ENCODE data around the gene EEA1.
A peak's percentile ranks its signal among the peaks of the same experiment; 100 is the strongest.

Gene EEA1

GRCh38 chr12:92927436-92928281 lies 1.4 kb downstream of the EEA1 start (continued):
- TF ChIP-seq, protein P1, sequence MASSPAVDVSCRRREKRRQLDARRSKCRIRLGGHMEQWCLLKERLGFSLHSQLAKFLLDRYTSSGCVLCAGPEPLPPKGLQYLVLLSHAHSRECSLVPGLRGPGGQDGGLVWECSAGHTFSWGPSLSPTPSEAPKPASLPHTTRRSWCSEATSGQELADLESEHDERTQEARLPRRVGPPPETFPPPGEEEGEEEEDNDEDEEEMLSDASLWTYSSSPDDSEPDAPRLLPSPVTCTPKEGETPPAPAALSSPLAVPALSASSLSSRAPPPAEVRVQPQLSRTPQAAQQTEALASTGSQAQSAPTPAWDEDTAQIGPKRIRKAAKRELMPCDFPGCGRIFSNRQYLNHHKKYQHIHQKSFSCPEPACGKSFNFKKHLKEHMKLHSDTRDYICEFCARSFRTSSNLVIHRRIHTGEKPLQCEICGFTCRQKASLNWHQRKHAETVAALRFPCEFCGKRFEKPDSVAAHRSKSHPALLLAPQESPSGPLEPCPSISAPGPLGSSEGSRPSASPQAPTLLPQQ (tag by site-specific recombination; IDR thresholded peaks at IDR 0.05): peak; percentile 96
- TF ChIP-seq ZNF221 (tag by site-specific recombination; IDR thresholded peaks at IDR 0.05; ENCODE audit: borderline replicate concordance): no peak
- TF ChIP-seq ZNF184 (tag by site-specific recombination; IDR thresholded peaks at IDR 0.05): no peak
- peak; percentile 6; the same call in 1 of the 2 replicates for TF ChIP-seq INSM2 (tag by site-specific recombination; IDR thresholded peaks at IDR 0.05)
- TF ChIP-seq ZFP69B (tag by site-specific recombination; IDR thresholded peaks at IDR 0.05): peak; percentile 88
- TF ChIP-seq ZIC2 (tag by site-specific recombination; IDR thresholded peaks at IDR 0.05): no peak
- TF ChIP-seq ZNF629 (tag by site-specific recombination; IDR thresholded peaks at IDR 0.05): peak; percentile 66
- no peak for TF ChIP-seq SALL2 (tag by site-specific recombination; IDR thresholded peaks at IDR 0.05; ENCODE audit: borderline replicate concordance)
- TF ChIP-seq ZNF660 (tag by site-specific recombination; IDR thresholded peaks at IDR 0.05): no peak
- peak; percentile 81 for TF ChIP-seq IKZF3 (tag by site-specific recombination; IDR thresholded peaks at IDR 0.05)
- TF ChIP-seq ZNF266 (tag by site-specific recombination; IDR thresholded peaks at IDR 0.05; ENCODE audit: low read depth): no peak
- no peak for TF ChIP-seq ZNF76 (tag by site-specific recombination; IDR thresholded peaks at IDR 0.05; ENCODE audit: borderline replicate concordance, low read depth)
- no peak for TF ChIP-seq ZBTB1 (tag by site-specific recombination; IDR thresholded peaks at IDR 0.05)
- TF ChIP-seq, protein P2, sequence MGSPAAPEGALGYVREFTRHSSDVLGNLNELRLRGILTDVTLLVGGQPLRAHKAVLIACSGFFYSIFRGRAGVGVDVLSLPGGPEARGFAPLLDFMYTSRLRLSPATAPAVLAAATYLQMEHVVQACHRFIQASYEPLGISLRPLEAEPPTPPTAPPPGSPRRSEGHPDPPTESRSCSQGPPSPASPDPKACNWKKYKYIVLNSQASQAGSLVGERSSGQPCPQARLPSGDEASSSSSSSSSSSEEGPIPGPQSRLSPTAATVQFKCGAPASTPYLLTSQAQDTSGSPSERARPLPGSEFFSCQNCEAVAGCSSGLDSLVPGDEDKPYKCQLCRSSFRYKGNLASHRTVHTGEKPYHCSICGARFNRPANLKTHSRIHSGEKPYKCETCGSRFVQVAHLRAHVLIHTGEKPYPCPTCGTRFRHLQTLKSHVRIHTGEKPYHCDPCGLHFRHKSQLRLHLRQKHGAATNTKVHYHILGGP (tag by site-specific recombination; IDR thresholded peaks at IDR 0.05): peak; percentile 47; the same call in 1 of the 2 replicates
- TF ChIP-seq ZNF768 (tag by site-specific recombination; IDR thresholded peaks at IDR 0.05): no peak
- TF ChIP-seq WT1 (tag by site-specific recombination; IDR thresholded peaks at IDR 0.05): peak; percentile 48
- no peak for TF ChIP-seq ZNF830 (tag by site-specific recombination; IDR thresholded peaks at IDR 0.05; ENCODE audit: low read depth)
- peak; percentile 77 for TF ChIP-seq ZBTB17 (tag by site-specific recombination; IDR thresholded peaks at IDR 0.05)
- no peak for TF ChIP-seq ZSCAN23 (tag by site-specific recombination; IDR thresholded peaks at IDR 0.05)
- TF ChIP-seq ZNF654 (tag by site-specific recombination; IDR thresholded peaks at IDR 0.05; ENCODE audit: low read depth): no peak
- no peak for TF ChIP-seq ZNF48 (tag by site-specific recombination; IDR thresholded peaks at IDR 0.05)
- TF ChIP-seq ATF2 (tag by site-specific recombination; IDR thresholded peaks at IDR 0.05; ENCODE audit: low read depth): peak; percentile 81
- peak; percentile 95 for TF ChIP-seq PRDM1 (tag by site-specific recombination; IDR thresholded peaks at IDR 0.05)
- TF ChIP-seq ZBTB8A (tag by site-specific recombination; IDR thresholded peaks at IDR 0.05): no peak

All from HEK293 (cell line).